ENCODE data around the gene ORMDL2. TPM values are rescaled to one million over a fixed set of nuclear protein-coding genes. Genes with fewer than 3 reads are reported as not detected.
"Not testable (repeated sequence)": the region's sequence is repeated elsewhere in the genome, so short reads cannot be mapped to it uniquely, and the experiment has no call there.

Gene ORMDL2
- total RNA-seq, 2 donors from 2014 or later = 59.3 to 93.3 TPM

- Histone ChIP-seq H3K27me3 (no peaks in the 10 kb centered on the region), H3K27ac (peak overlapping the region; percentile 90), H3K9me3 (no peaks in the 10 kb centered on the region), H3K9ac (ENCODE audit: low read depth in 2 of 2, low read length in 2 of 2) (peak overlapping the region; percentile 90 to 99), H3K36me3 (no peaks in the 10 kb centered on the region), H3K4me1 (peaks cover 8% of the 10 kb centered on the region), H3K4me3 (peak overlapping the region; percentile 80)
- peak; percentile 85 for DNase-seq
- no peak for TF ChIP-seq CTCF (IDR thresholded peaks at IDR 0.05)
- intact Hi-C loops (cut with DNase I) = loop anchor here (5.0 kb wide), 1 partner anchor 96 kb away; the partner anchor contains the start of gene PYM1
Measured at GRCh38 chr12:55830601-55831446, 13.0 kb downstream of the ORMDL2 start.

GRCh38 chr12:55831447-55831815 is 13.6 kb downstream of the ORMDL2 start:
- DNase-seq = no peak
- Histone ChIP-seq H3K9ac (ENCODE audit: low read depth in 2 of 2, low read length in 2 of 2) (peak overlapping the region; percentile 90 to 99), H3K27me3 (no peaks in the 10 kb centered on the region), H3K9me3 (no peaks in the 10 kb centered on the region), H3K36me3 (no peaks in the 10 kb centered on the region), H3K4me1 (peaks cover 8% of the 10 kb centered on the region), H3K4me3 (peak overlapping the region; percentile 80), H3K27ac (peak overlapping the region; percentile 90)
- intact Hi-C loops (cut with DNase I) = loop anchor here (5.0 kb wide), 1 partner anchor 96 kb away; the partner anchor contains the start of gene PYM1
- no peak for TF ChIP-seq CTCF (IDR thresholded peaks at IDR 0.05)

- H3K9ac ChIP-seq (ENCODE audit: low read depth in 2 of 2, low read length in 2 of 2) = no peak overlapping the region
- H3K9me3 ChIP-seq = no peaks in the 10 kb centered on the region
- no peaks in the 10 kb centered on the region for H3K27me3 ChIP-seq
- H3K4me3 ChIP-seq = no peak overlapping the region
- no peak for DNase-seq
- TF ChIP-seq CTCF (IDR thresholded peaks at IDR 0.05) = no peak
- intact Hi-C loops (cut with DNase I) = loop anchor here (5.0 kb wide), 1 partner anchor 94 kb away; the partner anchor contains the start of gene PYM1
- no peak overlapping the region for H3K27ac ChIP-seq
- H3K36me3 ChIP-seq = no peaks in the 10 kb centered on the region
- peaks cover 8% of the 10 kb centered on the region for H3K4me1 ChIP-seq
Measured at GRCh38 chr12:55833056-55833455, 15.2 kb downstream of the ORMDL2 start.

- not testable (repeated sequence) for H3K9me3 ChIP-seq; DNase-seq; H3K36me3 ChIP-seq; H3K4me3 ChIP-seq; H3K9ac ChIP-seq (ENCODE audit: low read depth in 2 of 2, low read length in 2 of 2); H3K27me3 ChIP-seq; H3K4me1 ChIP-seq; H3K27ac ChIP-seq
- intact Hi-C loops (cut with DNase I) = loop anchor here (5.0 kb wide), 1 partner anchor 93 kb away; the partner anchor contains the start of gene PYM1
Measured at GRCh38 chr12:55834400-55834799, 16.6 kb downstream of the ORMDL2 start.

GRCh38 chr12:55838361-55838760 is 20.5 kb downstream of the ORMDL2 start:
- no peaks in the 10 kb centered on the region for H3K36me3 ChIP-seq
- H3K9me3 ChIP-seq = no peaks in the 10 kb centered on the region
- intact Hi-C loops (cut with DNase I) = no loop called here
- H3K9ac ChIP-seq (ENCODE audit: low read depth in 2 of 2, low read length in 2 of 2) = no peak overlapping the region
- H3K27me3 ChIP-seq = no peaks in the 10 kb centered on the region
- no peak overlapping the region for H3K27ac ChIP-seq
- no peak for TF ChIP-seq CTCF (IDR thresholded peaks at IDR 0.05)
- DNase-seq = no peak
- H3K4me3 ChIP-seq = no peak overlapping the region
- H3K4me1 ChIP-seq = no peaks in the 10 kb centered on the region

All from colonic mucosa (tissue), 4 donors.